HG02943 (cell line): ENCODE measurements around the gene SLC25A39.

ENCODE experiments used
- ATAC-seq: cut with Tn5 transposase; IDR thresholded peaks from one replicate; pipeline ENCODE4 v1.9.1; 2021; ENCODE audit warnings: mild to moderate bottlenecking, low read depth, moderate library complexity; ENCODE audit not compliant: unreplicated experiment

The SLC25A39 gene

DNA sequence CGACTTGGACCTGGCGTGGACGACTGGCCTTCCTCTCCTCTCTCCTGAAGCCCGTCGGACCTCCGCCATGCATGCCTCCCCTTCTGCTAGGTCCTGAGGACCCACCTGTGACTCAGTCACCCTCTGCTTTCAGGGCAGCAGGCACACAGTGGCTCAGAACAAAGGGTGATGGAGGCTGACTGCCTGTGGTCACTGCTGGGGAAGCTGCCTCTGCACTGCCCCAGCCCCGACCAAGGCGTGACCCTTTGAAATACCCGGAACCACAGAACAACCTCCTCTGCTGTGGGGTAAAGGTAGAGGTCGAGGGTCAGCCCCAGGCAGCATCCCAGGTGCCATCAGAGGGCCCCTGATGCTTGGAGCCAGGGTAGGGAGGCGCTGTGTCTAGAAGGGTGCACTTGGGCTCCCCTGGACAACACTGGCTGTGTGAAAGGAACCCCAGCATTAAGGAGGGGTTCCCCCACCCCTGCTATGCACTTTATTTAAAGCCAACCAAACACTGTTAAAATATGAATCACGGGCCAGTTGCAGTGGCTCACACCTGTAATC lies 44.2 kb downstream of the SLC25A39 start:
- no peak for ATAC-seq

- ATAC-seq, result no peak
These were observed 44.8 kb downstream of the SLC25A39 start for GRCh38 chr17:44279666-44280391.

DNA sequence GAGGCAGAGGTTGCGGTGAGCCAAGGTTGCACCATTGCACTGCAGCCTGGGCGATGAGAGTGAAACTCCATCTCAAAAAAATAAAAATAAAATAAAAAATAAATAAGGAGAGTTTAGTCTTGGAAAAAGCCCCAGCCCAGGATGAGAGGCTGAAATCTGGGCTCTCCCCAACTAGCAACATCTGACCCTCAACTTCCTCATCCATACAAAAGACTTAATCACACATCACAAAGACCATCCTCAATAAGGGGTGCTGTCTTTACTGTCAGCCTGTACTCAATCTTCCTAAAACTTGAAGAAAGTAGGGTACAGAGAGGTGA lies 45.3 kb downstream of the SLC25A39 start:
- ATAC-seq, result no peak

- ATAC-seq, result no peak
These were observed 46.6 kb downstream of the SLC25A39 start for GRCh38 chr17:44277976-44278375.

- ATAC-seq, result no peak
These were observed 51.0 kb downstream of the SLC25A39 start for GRCh38 chr17:44273607-44274006.

DNA sequence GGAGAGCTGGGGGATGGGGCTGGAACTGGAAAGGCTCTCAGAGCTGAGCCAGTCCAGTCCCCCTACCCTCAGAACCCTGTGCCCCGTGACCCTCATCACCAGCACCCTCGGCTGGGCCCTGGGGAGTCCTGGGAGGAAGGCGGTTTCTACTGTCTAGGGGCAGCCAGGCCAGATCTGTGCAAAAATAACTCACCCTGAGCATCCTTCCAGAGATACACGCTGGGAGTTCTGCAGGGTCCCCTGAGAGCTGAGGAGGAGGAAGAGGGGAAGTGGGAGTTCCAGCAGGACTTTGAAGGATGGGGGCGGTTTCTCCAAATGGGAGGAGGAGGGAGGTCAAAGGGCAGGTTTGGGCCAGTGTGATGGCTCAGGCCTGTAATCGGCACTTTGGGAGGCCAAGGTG lies 51.7 kb downstream of the SLC25A39 start:
- no peak for ATAC-seq

DNA sequence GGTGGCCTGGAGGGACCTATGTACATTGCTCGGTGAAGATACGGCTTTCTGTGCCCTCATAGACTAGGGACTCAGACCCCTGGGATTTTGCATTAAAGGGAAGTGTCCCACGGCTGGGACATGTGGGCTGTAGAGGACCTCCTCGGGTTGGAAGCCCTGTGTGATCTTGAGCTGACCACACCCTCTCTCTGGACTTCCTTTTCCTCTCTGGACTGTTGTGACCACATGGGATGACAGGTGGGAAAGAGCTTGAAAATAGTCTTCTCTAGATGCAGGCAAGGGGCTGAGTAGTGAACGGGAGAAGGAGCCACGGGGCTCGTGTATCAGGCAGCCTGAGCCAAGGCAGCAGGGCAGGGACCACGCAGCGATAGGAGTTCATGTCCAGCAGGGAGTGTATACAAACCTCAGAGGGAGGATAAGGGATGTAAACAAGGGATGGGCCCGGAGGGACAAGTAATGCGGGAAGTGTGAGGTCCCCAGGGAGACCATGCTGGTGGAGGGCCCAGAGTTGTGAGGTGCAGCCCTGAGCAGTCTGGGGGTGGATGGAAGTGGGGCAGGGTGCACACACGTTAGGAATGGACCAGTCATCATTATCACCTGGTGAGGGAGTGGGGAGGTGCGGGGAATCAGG lies 52.2 kb downstream of the SLC25A39 start:
- no peak for ATAC-seq
